Fibroblast of mammary gland (primary cell): Measurements from ENCODE around the gene FNBP1.
A peak's percentile ranks its signal among the peaks of the same experiment; 100 is the strongest.

Experiments
- DNase-seq: peaks from one replicate; pipeline ENCODE4 v3.0.0-alpha.2; 2010; ENCODE audit warnings: low read depth
- H3K4me3 ChIP-seq: 2 replicates; pipeline ENCODE4 v1.5.1; 2011; ENCODE audit warnings: low read depth, mild to moderate bottlenecking, low read length, moderate library complexity; ENCODE audit not compliant: control insufficient read depth
- CTCF ChIP-seq: conservative IDR thresholded peaks from 2 replicates; pipeline ENCODE4 v1.5.1; 2011; ENCODE audit warnings: low read depth, low read length, inconsistent platforms; ENCODE audit not compliant: control insufficient read depth, insufficient read depth

Gene FNBP1

GRCh38 chr9:129887334-129888292 is 155.4 kb downstream of the FNBP1 start:
- DNase-seq: peak; percentile 54
- peak; percentile 29 for TF ChIP-seq CTCF
- no peak overlapping the region for H3K4me3 ChIP-seq

- no peak for DNase-seq
- peak overlapping the region; percentile 24 for H3K4me3 ChIP-seq
- no peak for TF ChIP-seq CTCF
Measured at GRCh38 chr9:129886226-129887174, 156.5 kb downstream of the FNBP1 start.

- peak; percentile 70 for TF ChIP-seq CTCF
- peak overlapping the region; percentile 24 for H3K4me3 ChIP-seq
- DNase-seq: peak; percentile 87
Measured at GRCh38 chr9:129885670-129886106, 157.3 kb downstream of the FNBP1 start.

GRCh38 chr9:129885018-129885669 is 157.8 kb downstream of the FNBP1 start:
- no peak for DNase-seq
- peak; percentile 18 for TF ChIP-seq CTCF
- H3K4me3 ChIP-seq: peak overlapping the region; percentile 15

GRCh38 chr9:129884220-129885017 is 158.6 kb downstream of the FNBP1 start:
- TF ChIP-seq CTCF: no peak
- H3K4me3 ChIP-seq: peak overlapping the region; percentile 32
- peak; percentile 67 for DNase-seq
